ENCODE results near the gene S100A3. TPM values are rescaled to one million over a fixed set of nuclear protein-coding genes. Genes with fewer than 3 reads are reported as not detected.
"Not testable (repeated sequence)": the region's sequence is repeated elsewhere in the genome, so short reads cannot be mapped to it uniquely, and the experiment has no call there.

The S100A3 gene
- polyA plus RNA-seq, 1 donor from 2014 or later = not detected

DNA sequence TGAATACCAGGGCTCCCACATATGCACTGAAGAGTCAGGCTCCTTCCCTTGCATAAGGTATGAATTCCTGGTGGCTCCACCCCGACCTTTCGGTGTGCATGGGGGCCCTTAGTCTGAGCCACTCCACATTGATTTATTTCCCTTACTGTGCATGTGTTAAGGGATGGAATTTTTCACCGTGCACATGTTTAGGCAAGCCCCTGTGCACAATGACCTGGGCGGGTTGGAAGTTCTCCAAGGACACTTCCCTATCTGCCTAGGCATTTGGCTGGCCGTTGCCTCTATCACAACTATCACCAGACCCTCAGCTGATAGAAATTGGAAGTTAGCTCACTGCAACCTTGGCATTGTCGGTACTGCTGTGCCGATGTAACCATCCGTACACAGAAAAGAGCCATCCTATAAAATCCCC is 22.9 kb downstream of the S100A3 start:
- H3K9me3 ChIP-seq (ENCODE audit: low read length) = no peaks in the 10 kb centered on the region
- H3K9me2 ChIP-seq (ENCODE audit: insufficient read depth, low read length) = no peaks in the 10 kb centered on the region
- no peaks in the 10 kb centered on the region for H3F3A ChIP-seq (ENCODE audit: insufficient read depth, low read length, poor library complexity, severe bottlenecking)
- TF ChIP-seq, protein P1, sequence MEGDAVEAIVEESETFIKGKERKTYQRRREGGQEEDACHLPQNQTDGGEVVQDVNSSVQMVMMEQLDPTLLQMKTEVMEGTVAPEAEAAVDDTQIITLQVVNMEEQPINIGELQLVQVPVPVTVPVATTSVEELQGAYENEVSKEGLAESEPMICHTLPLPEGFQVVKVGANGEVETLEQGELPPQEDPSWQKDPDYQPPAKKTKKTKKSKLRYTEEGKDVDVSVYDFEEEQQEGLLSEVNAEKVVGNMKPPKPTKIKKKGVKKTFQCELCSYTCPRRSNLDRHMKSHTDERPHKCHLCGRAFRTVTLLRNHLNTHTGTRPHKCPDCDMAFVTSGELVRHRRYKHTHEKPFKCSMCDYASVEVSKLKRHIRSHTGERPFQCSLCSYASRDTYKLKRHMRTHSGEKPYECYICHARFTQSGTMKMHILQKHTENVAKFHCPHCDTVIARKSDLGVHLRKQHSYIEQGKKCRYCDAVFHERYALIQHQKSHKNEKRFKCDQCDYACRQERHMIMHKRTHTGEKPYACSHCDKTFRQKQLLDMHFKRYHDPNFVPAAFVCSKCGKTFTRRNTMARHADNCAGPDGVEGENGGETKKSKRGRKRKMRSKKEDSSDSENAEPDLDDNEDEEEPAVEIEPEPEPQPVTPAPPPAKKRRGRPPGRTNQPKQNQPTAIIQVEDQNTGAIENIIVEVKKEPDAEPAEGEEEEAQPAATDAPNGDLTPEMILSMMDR (IDR thresholded peaks at IDR 0.05; ENCODE audit: poor library complexity, severe bottlenecking) = no peak
- TF ChIP-seq EP300 (conservative IDR thresholded peaks at IDR 0.05; ENCODE audit: poor library complexity, severe bottlenecking) = no peak
- TF ChIP-seq RAD21 (conservative IDR thresholded peaks at IDR 0.05) = no peak
- H3K27ac ChIP-seq (ENCODE audit: low read length) = no peak overlapping the region
- H3K79me2 ChIP-seq (replicated peaks; ENCODE audit: insufficient read depth, low read length) = no peaks in the 10 kb centered on the region
- no peaks in the 10 kb centered on the region for H4K20me1 ChIP-seq (ENCODE audit: insufficient read depth)
- H3K4me2 ChIP-seq (ENCODE audit: low read length) = no peak overlapping the region
- no peak overlapping the region for H3K9ac ChIP-seq (ENCODE audit: low read length)
- no peaks in the 10 kb centered on the region for H3K27me3 ChIP-seq (ENCODE audit: insufficient read depth, low read depth, low read length)
- no peaks in the 10 kb centered on the region for H3K36me3 ChIP-seq (ENCODE audit: insufficient read depth, low read length)
- no peak overlapping the region for H3K4me3 ChIP-seq (ENCODE audit: low read length)
- no peak overlapping the region for H2AFZ ChIP-seq (ENCODE audit: low read depth, low read length)

DNA sequence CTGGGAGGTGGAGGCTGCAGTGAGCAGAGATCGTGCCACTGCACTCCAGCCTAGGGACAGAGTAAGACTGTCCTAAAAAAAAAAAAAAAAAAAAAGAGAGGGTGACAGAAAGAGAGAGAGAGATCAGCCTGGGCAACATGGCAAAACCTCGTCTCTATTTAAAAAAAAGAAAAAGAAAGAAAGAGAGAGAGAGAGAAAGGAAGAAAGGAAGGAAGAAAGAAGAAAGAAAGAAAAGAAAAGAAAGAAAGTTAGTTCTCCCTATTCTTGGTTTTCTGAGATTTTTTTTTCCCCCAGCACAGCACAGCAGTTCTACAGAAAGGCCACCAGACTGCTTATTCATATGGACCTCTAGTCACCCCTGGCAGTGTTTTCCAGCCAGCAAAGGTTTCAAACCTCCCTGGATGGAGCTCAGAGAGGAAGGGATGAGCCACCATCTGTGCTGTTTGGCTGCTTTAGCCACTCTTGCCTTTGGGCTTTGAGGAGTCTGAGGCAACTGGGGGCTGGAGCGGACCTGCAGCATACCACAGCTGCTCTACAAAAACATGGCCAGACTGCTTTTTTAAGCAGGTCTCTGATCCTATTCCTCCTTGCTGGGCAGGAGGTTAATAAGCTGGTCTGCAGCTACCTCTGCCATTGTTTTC is 23.9 kb downstream of the S100A3 start:
- no peak overlapping the region for H3K4me3 ChIP-seq (ENCODE audit: low read length)
- H3K79me2 ChIP-seq (replicated peaks; ENCODE audit: insufficient read depth, low read length) = no peaks in the 10 kb centered on the region
- no peaks in the 10 kb centered on the region for H3F3A ChIP-seq (ENCODE audit: insufficient read depth, low read length, poor library complexity, severe bottlenecking)
- no peak overlapping the region for H3K9ac ChIP-seq (ENCODE audit: low read length)
- no peak for TF ChIP-seq POLR2AphosphoS5 (IDR thresholded peaks at IDR 0.05)
- TF ChIP-seq EP300 (conservative IDR thresholded peaks at IDR 0.05; ENCODE audit: poor library complexity, severe bottlenecking) = no peak
- no peak for TF ChIP-seq MXI1 (conservative IDR thresholded peaks at IDR 0.05; ENCODE audit: poor library complexity, severe bottlenecking)
- H3K36me3 ChIP-seq (ENCODE audit: insufficient read depth, low read length) = no peaks in the 10 kb centered on the region
- H3K27me3 ChIP-seq (ENCODE audit: insufficient read depth, low read depth, low read length) = no peaks in the 10 kb centered on the region
- H4K20me1 ChIP-seq (ENCODE audit: insufficient read depth) = no peaks in the 10 kb centered on the region
- H3K27ac ChIP-seq (ENCODE audit: low read length) = no peak overlapping the region
- no peak overlapping the region for H2AFZ ChIP-seq (ENCODE audit: low read depth, low read length)
- no peaks in the 10 kb centered on the region for H3K9me2 ChIP-seq (ENCODE audit: insufficient read depth, low read length)
- no peak overlapping the region for H3K4me2 ChIP-seq (ENCODE audit: low read length)
- no peaks in the 10 kb centered on the region for H3K9me3 ChIP-seq (ENCODE audit: low read length)

DNA sequence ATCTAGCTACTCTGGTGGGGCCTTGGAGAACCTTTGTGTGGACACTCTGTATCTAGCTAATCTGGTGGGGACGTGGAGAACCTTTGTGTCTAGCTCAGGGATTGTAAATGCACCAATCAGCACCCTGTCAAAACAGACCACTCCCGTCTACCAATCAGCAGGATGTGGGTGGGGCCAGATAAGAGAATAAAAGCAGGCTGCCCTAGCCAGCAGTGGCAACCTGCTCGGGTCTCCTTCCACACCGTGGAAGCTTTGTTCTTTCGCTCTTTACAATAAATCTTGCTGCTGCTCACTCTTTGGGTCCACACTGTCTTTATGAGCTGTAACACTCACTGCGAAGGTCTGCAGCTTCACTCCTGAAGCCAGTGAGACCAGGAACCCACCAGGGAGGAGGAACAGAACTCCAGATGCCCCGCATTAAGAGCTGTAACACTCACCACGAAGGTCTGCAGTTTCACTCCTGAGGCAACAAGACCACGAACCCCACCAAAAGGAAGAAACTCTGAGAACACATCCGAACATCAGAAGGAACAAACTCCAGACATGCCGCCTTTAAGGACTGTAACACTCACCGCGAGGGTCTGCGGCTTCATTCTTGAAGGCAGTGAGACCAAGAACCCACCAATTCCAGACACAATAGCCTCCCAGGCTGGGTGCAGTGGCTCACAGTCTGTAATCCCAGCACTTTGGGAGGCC is 26.6 kb downstream of the S100A3 start:
- H4K20me1 ChIP-seq (ENCODE audit: insufficient read depth); H3K4me2 ChIP-seq (ENCODE audit: low read length); H3K4me3 ChIP-seq (ENCODE audit: low read length); H3K36me3 ChIP-seq (ENCODE audit: insufficient read depth, low read length); H3K79me2 ChIP-seq (replicated peaks; ENCODE audit: insufficient read depth, low read length); H2AFZ ChIP-seq (ENCODE audit: low read depth, low read length); H3K9me2 ChIP-seq (ENCODE audit: insufficient read depth, low read length); H3K9me3 ChIP-seq (ENCODE audit: low read length); H3K27ac ChIP-seq (ENCODE audit: low read length); H3K9ac ChIP-seq (ENCODE audit: low read length); H3K27me3 ChIP-seq (ENCODE audit: insufficient read depth, low read depth, low read length); H3F3A ChIP-seq (ENCODE audit: insufficient read depth, low read length, poor library complexity, severe bottlenecking): not testable (repeated sequence)

DNA sequence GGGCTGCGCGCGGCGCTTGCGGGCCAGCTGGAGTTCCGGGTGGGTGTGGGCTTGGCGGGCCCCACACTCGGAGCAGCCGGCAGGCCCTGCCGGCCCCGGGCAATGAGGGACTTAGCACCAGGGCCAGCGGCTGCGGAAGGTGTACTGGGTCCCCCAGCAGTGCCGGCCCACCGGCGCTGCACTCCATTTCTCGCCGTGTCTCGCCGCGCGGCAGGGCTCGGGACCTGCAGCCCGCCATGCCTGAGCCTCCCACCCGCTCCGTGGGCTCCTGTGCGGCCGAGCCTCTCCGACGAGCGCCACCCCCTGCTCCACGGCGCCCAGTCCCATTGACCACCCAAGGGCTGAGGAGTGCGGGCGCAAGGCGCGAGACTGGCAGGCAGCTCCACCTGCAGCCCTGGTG is 27.2 kb downstream of the S100A3 start:
- not testable (repeated sequence) for H3K9me2 ChIP-seq (ENCODE audit: insufficient read depth, low read length); H3K79me2 ChIP-seq (replicated peaks; ENCODE audit: insufficient read depth, low read length); H3K9ac ChIP-seq (ENCODE audit: low read length); H3F3A ChIP-seq (ENCODE audit: insufficient read depth, low read length, poor library complexity, severe bottlenecking); H2AFZ ChIP-seq (ENCODE audit: low read depth, low read length); H3K9me3 ChIP-seq (ENCODE audit: low read length); H3K27ac ChIP-seq (ENCODE audit: low read length); H3K4me3 ChIP-seq (ENCODE audit: low read length); H3K4me2 ChIP-seq (ENCODE audit: low read length); H3K27me3 ChIP-seq (ENCODE audit: insufficient read depth, low read depth, low read length); H4K20me1 ChIP-seq (ENCODE audit: insufficient read depth); H3K36me3 ChIP-seq (ENCODE audit: insufficient read depth, low read length)

Data from neural cell (in vitro differentiated cells).